HG02763 (cell line): Measurements from ENCODE around the gene NFATC2.

Source experiments
- ATAC-seq: cut with Tn5 transposase; IDR thresholded peaks from one replicate; pipeline ENCODE4 v1.9.1; 2021; ENCODE audit warnings: mild to moderate bottlenecking, moderate library complexity; ENCODE audit not compliant: unreplicated experiment

Gene NFATC2

DNA sequence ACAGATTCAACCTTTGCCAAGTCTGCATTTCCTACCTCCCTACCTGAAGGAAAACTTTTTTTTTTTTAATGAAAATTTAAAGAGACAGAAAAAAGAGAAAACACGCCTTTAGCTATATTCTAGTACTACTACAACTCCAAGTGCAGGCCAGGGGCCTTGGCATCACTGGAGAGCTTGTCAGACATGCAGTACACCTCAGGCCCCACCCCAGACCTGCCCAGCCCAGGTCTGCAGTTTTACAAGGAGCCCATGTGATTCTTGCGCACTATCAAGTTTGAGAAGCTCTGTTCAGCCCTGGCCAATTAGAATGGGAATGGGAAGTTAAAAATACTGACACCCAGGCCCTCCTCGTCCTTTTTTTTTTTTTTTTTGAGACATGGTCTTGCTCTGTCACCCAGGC lies 85.0 kb downstream of the NFATC2 start:
- no peak for ATAC-seq

DNA sequence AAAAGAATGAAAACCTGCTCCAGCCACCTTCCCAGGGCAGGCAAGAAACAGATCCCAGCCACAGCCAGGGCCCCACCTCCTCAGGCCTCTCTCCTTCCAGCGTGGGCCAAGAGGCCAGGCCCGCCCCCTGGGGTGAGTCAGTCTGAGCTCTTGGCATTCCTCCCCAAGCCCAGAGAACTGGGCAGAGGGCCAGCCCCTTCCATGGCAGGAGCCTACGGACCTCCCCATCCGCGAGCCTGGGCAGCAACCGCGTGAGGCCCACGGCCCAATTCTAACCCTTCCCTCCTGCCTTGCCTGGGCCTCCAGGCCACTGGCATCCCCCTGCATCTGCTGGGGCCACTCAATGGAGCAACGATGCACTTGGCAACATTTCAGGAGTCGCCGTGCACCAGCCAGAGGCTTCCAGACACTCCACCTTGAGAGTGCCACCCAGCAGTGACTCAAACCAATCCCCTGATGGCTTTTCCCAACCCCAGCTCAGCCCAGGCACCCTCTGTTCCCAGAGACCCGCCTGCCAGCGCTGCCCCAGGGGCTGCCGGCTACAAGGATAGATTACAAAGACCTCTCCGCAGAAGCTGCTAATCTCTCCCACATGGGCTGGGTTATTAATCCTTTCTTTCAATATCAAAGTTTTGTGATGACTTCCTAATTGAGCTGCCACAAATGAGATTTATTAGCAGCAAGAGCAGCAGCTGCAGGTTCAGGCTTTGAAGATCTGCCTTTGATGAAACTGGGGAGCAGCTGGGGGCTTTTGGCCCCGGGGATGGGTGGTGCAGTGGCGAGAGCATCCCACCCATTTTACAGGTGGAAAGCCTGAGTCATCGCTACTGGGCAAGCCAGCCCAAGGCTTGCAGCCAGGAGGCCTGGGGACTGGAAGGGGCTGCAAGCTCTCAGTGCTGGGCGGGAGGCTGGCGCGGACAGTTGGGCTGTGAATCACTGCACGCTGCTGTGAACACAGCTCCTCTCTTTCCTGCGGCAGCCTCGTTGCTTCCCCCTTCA lies 85.7 kb downstream of the NFATC2 start:
- no peak for ATAC-seq

DNA sequence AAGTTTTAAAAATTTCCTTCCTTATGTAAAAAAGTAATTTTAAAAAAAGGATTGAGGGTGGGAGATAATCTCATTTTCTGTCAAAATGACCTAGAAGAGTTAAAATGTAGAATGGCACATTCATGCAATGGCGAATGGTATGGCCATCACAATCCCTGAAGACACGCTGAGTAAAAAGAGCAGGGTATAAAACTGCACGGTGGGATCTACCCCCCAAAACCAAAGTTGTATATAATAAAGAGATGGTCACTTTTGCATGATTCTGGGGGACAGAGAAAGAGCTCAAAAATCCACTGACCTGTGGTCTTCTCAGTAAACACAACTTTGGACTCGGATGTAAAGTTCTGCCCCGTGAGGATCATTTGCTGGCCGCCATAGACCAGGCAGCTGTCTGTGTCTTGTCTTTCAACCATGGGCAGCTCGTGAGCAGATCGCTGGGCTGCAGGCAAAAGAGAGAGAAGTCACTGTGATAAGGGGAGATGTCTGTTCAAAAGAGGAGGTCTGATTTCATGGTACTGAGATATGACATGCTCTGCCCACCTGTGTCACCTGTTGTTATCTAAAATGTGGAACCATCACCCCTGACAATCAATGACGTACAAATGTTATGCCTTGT lies 88.2 kb downstream of the NFATC2 start:
- ATAC-seq, result no peak

DNA sequence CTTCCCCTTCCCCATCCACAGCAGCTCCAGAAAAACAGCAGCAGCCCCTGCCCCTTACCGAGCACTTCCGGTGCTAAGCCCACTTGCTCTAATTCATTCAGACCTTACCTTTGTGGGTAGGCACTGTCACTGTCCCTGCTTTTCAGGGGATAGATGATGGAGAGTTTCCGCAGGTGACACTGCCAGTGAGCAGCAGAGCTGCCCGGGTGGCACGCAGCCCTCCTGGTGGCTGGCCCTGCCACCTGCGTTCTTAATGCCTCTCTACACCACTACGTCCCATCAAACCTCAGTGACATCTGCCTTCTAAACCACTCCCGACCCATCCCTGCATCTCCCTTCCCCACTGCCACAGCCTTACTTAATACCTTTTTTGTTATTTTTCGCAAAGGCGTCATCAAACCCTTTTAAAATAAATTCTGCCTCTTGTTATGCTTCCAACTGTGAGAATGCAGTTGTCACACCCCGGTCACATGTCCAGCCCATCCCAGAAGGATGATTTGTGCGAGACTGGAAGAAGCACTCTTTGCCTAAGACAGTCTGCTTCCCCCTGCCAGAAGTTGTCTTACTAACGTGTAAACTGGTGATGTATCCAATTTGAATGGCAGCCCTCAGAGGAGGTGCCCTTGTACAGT lies 89.7 kb downstream of the NFATC2 start:
- ATAC-seq, result no peak

DNA sequence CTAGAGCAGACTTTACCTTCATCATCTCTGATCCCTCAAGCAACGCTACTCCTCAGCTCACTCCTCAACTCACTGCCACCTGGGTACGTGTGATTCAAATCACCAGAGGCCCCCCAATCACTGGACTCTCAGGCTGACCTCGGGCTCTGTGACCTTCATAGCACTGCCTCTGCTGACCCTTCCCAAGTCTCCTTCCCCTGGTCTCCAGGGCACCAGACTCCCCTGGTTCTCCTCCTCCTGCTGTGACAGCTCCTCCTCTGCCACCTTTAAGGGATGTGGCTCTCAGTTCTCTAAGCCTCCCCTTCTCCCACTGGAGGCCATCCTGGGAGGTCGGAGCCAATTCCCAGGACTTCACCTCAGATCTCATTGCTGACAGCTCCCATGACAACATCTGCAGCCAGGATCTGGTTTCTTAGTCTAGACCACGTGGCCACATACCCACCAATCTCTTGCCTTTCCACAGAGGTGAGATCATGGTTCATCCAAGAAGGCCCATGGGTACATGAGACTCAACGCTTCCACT lies 90.4 kb downstream of the NFATC2 start:
- no peak for ATAC-seq

DNA sequence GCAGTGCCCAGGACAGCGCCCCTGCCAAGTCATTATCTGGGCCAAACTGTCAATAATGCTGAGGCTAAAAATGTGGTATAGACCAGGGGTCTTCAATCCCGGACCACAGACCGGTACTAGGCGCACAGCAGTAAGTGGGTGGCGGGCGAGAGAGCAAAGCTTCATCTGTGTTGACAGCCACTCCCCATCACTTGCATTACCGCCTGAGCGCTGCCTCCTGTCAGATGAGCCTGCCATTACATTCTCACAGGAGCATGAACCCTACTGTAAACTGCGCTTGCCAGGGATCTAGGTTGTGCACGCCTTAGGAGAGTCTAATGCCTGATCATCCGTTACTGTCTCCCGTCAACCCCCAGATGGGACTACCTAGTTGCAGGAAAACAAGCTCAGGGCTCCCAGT lies 91.0 kb downstream of the NFATC2 start:
- no peak for ATAC-seq

DNA sequence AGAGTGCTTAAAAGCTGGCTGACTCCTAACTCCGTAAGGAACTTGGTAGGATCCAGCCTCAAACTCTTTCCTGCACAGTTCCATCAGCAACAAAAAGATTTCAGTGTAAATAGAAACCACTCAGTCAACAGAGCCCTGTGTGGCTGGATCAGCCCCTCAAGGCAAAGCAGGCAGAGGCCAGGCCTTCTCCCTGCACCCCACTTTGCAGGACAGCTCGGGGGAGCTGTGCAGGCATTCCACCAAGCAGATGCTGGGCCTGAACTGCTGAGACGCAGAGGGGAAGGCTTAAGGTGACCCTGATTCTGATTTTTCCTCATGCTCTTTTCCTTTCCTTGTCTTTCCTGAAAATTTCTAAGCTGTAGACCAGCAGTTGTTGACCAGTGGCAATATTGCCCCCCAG lies 91.5 kb downstream of the NFATC2 start:
- no peak for ATAC-seq

DNA sequence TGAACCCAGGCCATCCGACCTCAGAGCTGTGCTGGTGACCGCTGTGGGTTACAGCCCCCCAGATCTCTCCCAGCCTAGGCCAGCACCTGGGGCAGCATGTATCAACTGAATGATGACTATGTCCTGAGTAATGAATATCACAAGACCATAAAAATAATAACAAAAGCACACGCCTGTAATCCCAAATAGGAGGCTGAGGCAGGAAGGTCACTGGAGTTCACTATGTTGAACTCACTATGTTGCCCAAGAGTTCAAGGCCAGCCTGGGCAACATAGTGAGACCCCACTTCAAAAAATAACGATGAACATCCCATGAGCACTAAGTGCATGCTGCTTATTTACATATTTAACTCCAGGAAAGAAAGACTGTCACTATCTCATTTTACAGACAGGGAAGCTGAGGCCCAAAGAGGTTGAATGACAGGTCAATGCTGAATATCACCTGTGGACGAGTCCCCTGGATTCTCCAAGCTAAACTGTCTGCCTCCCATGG lies 92.3 kb downstream of the NFATC2 start:
- no peak for ATAC-seq

DNA sequence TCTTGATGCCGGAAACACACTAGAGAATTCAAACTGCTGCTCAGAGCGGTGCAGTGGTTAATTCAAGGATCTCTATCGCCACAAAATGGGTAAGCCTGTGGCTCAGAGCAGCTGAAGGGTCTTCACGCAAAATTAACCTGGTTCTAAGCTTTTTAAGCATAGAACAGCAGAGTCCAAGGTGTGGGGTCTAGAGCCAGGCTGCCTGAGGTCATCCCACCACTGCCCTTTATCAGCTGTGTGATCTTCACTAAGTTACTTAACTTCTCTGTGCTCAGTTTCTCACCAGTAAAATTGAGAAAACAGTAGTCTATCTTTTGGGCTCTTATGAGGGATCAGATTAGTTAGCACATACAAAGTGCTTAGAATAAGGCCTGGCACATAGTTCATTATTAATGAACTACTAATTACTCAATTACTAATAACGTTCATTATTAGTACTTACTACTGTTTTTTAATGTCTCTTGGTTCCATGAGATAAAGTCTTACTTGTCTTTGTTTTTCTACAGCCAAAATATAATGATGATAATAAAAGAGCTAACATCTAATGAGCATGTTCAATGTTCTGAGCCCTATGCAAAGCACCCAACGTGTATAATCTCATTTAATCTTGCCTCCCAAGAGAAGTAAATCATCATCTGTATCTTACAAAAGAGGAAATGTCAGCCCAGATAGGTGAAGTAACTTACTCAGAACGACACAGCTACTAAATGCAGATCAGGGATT lies 92.9 kb downstream of the NFATC2 start:
- ATAC-seq, result no peak

DNA sequence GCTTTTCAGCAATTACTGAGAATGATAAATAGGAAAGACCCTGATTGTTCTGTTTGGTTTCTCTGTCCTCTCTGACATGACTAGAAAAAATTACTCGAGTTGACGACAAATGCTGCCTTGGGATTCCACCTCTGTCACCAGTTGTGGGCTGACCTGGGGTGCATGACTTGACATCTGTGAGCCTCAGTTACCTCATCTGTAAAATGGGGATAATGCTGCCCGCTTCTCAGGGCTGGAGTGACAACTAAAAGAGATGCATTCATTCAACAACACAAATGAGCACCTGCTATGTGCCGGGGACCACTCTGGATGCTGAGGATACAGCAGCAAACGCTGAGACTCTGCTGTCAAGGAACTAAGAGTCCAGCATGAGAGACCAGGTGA lies 94.8 kb downstream of the NFATC2 start:
- ATAC-seq, result no peak

DNA sequence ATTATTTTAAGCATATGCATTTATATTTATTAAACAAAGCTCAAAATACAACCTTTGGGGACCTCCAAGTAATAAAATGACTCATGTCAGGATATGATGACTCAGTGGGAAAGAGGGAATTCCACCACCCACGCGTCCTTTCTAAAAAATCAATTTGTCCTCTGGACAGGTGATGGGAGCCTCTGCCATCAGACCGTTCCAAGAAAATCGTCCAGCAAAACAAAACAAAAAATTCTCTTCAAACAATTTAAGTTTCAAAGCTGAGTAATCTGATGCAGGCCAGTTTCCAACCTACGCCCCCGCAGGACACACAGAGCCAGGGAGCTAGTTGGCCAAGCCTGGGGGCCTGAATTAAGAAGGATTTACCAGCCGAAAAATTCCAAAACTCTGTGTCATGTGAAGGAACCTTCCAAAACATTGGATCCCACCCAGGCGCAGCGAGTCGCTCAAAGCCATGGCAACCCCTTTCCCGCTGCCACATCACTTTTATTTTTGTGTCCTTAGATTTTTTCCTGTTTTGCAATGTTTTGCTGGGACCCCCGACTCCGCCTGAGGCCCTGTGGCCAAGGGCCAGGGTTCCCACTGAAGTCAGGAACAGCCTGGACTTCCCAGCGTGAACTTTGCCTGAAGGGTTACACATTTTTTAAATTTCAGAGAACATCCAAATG lies 95.3 kb downstream of the NFATC2 start:
- no peak for ATAC-seq

DNA sequence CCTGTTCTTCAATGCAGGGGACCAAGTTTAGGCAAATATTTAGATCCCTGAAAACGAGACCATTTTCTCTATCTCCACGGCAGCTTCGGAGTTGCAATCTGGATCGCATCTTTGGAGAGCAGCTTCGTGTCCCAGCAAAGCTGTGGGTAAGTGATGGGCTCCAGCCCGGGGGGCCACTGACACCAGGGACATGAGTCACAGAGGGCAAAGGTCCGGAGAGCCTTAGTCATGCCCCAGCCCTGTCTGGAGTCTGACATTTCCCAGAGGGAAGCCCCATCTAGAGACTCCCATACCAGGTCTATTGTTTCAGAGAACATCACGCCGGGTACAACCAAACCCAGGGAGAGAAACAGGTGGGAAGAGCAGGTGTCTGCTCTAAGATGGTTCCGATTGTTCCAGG lies 95.9 kb downstream of the NFATC2 start:
- no peak for ATAC-seq

DNA sequence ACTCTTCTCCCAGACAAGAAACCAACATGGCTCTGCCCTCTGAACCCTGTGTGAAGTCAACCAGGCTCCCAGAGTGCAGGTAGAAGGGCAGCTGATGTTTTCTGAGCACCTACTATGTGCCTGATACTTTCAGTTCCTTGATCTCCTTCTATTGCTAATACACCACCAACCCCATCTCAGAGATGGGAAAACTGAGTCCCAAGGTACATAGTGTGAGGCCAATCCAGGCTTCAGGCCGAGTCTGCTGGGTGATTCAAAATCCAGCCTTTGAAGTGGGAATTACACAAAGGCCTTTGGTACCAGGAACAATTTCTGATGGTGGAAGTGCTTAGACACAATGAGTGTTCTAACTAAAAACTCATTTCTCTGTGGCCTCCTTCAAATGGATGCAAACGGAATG lies 96.3 kb downstream of the NFATC2 start:
- ATAC-seq, result no peak

DNA sequence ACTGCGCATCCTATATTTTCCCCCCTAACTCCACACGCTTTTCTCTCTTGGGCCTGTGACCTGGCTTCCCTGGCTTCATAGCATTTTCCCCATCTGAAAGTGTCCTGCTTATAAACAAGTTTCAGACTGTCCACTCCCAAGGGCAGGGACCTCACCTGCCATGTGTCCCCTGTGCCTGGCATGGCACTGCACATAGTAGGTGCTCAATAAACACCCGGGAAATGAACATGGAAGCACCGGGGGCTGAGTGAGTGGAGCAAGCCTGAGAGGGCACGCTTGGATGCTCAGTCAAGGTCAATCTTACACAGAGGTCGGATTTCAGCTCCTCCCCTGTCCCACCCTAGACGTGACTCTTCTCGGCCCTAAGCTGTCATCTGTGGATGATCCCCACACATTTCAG lies 96.9 kb downstream of the NFATC2 start:
- ATAC-seq, result no peak

DNA sequence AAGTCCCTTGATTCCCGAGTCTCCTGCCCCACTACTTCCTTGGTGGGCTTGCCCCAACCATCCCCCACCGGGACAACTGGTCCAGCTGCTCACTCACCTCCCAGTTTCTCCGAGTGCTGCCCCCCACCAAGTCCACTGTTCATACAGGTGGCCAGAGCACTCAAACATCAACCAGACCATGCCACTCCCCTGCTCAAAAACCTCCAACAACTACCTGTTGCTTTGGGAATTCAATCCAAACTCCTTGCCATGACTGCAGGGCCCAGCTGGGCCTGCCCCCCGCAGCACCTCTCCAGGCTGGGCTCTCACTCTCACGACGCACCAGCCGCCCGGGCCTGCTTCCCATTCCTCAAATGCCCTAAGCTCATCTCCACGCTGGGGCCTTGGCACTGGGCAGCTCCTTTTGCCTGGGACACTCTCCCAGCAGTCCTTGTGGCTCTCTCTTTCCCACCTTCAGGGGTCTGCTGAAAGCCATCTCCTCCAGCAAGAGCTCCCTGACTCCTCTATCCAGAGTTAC lies 97.5 kb downstream of the NFATC2 start:
- no peak for ATAC-seq

DNA sequence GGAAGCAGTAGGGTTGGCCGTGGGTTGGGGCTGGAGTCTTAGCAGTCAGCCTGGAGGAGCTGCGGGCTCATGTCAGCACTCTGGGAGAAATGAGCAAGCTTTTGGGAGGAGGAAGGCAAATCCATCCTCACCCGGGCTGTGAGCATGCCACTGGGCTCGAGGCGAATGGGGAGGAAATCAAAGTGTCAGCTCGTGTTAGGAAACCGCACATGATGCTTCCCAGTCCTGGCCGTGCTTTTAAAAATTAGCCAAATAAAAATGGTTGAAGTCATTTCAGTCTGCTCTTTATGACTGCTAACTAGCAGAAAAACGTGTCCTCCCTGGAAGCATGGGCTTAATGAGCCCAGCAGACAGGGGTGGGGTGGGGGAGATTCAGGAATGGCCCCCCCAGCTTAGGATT lies 98.1 kb downstream of the NFATC2 start:
- no peak for ATAC-seq

DNA sequence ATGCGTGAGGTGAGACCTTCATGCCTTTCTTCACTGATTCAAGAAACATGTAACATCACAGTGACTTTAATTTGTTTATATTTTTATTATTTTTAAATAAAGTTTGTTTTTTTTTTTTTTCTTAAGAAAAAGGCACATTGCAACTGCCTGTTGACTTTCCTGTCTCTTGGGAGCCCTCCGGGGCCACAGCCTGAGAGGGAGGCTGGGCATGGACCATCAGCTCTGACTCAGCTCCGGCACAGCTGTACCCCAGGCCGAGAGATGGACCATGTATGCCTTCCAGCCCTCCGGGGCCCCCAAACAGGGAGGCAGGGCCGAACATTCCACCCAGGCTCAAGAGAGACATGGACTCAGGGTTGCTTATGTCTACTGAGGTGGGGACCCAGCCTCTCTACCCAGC lies 99.9 kb downstream of the NFATC2 start:
- no peak for ATAC-seq

DNA sequence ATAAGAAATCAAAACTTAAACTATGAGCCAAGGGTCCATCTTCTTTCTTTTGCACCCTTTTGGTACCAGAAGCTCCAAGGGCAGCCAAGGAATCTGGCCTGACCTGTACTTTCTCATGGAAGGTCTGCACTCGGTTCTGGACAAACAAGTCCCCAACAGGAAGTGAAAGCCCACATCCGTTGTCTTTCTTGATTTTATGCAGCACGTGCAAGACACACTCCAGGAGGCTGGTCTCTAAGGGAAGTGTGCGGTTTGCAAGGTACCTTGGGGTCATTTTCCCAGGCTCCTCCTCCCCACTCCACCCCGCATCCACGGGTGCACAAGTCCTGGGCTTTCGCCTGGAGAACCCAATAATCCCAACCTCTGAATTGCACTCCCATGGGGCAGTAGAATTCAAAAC lies 101.9 kb downstream of the NFATC2 start:
- no peak for ATAC-seq

DNA sequence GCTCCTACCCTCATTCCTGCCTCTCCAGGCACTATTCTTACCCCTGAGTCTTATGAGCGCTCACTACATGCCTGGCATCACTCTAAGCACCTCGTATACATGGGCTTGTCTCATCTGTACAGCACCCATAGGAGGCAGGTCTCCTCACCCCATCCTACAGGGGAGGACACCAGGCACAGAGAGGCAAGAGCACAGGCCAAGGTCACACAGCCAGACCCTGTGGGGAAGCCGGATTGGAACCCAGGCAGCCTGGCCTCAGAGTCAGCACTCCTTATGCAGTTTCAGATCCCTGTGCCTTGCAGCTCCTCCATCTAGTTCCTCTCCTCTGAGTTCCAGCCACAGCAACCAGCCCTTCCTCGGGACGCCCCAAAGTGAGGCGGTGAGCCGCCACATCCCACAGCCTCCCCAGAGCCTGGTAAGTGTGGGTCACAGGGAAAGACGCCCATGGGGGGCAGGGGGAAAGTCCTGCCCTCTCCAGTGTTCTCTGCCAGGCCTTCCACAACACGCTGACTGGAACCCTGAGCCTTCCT lies 103.3 kb downstream of the NFATC2 start:
- ATAC-seq, result no peak

DNA sequence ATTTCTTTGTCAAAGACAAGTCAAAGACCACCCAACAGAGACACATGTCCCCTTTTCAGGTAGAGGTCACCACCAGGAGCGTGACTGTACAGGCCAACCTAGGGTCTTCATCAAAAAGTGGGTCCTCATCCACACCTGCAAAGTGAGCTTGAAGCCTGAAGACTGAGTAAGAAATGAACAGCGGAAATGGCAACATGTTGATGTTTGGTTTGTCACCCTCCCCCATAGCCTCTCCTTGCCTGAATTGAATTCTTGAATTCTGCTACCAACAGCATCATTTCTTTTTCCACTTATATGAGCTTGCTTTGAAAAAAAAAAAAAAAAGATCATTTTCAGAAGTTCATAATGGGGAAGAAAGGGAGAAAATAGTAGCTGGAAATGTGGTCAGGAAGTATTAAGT lies 104.4 kb downstream of the NFATC2 start:
- no peak for ATAC-seq
